Kidney epithelial cell (primary cell): Measurements from ENCODE around the gene SGCD. TPM values are rescaled to one million over a fixed set of nuclear protein-coding genes. Genes with fewer than 3 reads are reported as not detected.

Experiments
- DNase-seq: peaks from one replicate; pipeline ENCODE4 v3.0.0-alpha.2; 2010; ENCODE audit warnings: low read depth
- H3K27me3 ChIP-seq: 2 replicates; pipeline ENCODE4 v1.6.0; 2011; ENCODE audit warnings: low read length; ENCODE audit not compliant: control insufficient read depth, insufficient read depth
- H3K36me3 ChIP-seq: 2 replicates; pipeline ENCODE4 v1.5.1; 2011; ENCODE audit warnings: low read length; ENCODE audit not compliant: control insufficient read depth, insufficient read depth
- H3K4me3 ChIP-seq: 2 replicates; pipeline ENCODE4 v1.5.1; 2011; ENCODE audit warnings: low read depth, mild to moderate bottlenecking, control low read depth, low read length
- total RNA-seq: library from RNA; depleted of rRNA; stranded (reverse); fragments of >200 nt; gene quantifications from 2 replicates; pipeline ENCODE4 v1.2.3, GENCODE V29; 2015
- TF ChIP-seq, protein P1 (sequence below): IDR thresholded peaks from 2 replicates; pipeline ENCODE4 v1.5.1; 2011; ENCODE audit warnings: mild to moderate bottlenecking, moderate library complexity, low read length, control low read depth, inconsistent platforms; ENCODE audit not compliant: insufficient read depth, poor library complexity, severe bottlenecking

Gene SGCD
- total RNA-seq, 1 donor from 2014 or later, result 0.29 TPM

- Histone ChIP-seq H3K36me3 (no peaks in the 10 kb centered on the region), H3K27me3 (no peaks in the 10 kb centered on the region), H3K4me3 (no peak overlapping the region)
- DNase-seq, result no peak
- TF ChIP-seq, protein P1, sequence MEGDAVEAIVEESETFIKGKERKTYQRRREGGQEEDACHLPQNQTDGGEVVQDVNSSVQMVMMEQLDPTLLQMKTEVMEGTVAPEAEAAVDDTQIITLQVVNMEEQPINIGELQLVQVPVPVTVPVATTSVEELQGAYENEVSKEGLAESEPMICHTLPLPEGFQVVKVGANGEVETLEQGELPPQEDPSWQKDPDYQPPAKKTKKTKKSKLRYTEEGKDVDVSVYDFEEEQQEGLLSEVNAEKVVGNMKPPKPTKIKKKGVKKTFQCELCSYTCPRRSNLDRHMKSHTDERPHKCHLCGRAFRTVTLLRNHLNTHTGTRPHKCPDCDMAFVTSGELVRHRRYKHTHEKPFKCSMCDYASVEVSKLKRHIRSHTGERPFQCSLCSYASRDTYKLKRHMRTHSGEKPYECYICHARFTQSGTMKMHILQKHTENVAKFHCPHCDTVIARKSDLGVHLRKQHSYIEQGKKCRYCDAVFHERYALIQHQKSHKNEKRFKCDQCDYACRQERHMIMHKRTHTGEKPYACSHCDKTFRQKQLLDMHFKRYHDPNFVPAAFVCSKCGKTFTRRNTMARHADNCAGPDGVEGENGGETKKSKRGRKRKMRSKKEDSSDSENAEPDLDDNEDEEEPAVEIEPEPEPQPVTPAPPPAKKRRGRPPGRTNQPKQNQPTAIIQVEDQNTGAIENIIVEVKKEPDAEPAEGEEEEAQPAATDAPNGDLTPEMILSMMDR, result no peak
These were observed 34.6 kb downstream of the SGCD start for GRCh38 chr5:156361436-156362109.

DNA sequence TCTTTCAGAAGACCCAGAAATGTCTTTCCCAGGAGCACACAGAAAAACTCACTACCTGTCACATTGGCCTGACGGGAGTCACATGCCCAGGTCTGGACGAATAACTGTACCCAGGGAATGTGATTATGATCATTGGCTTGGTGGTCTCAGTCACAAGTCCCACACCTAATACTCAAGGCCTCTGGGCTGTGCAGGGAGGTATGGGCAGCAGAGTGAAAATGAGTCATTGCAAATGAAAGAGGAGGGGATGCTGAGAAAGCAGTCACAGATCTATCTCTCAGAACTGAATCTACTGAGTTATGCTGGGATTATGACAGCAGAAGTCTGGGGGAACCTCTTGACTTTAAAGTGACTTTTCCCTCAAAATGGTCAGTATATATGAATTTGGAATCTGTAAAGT is 36.9 kb downstream of the SGCD start:
- TF ChIP-seq, protein P1, result no peak
- Histone ChIP-seq H3K36me3 (no peaks in the 10 kb centered on the region), H3K4me3 (no peak overlapping the region), H3K27me3 (no peaks in the 10 kb centered on the region)
- no peak for DNase-seq

GRCh38 chr5:156366521-156366920 is 39.6 kb downstream of the SGCD start:
- H3K4me3 ChIP-seq, result no peak overlapping the region
- TF ChIP-seq, protein P1, result no peak

DNA sequence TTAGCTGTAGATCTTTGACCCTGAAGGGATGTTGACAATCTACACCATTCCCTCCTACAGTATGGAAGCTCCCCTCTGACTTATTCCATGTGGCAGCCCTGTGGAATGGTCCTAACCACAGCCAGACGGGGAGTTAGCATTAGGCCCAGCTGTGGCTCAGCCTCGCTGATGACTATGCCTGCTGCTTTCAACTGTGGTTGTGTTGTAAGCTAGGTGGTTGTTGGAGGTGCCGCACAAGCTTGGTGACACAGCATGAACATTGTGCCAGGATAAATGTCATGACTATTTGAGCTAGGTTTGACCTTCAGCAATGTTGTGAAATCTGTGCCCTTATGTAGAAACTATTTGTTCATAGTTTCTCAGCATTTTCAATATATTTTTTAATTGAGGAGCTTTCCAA is 40.6 kb downstream of the SGCD start:
- TF ChIP-seq, protein P1, result no peak
- no peak overlapping the region for H3K4me3 ChIP-seq
- H3K36me3 ChIP-seq, result no peaks in the 10 kb centered on the region
- H3K27me3 ChIP-seq, result no peaks in the 10 kb centered on the region
- DNase-seq, result peak; percentile 29

More at GRCh38 chr5:156366521-156366920, 39.6 kb downstream of the SGCD start:
- DNase-seq, result no peak
- Histone ChIP-seq H3K27me3 (no peaks in the 10 kb centered on the region), H3K36me3 (no peaks in the 10 kb centered on the region)

GRCh38 chr5:156375895-156376495 is 49.0 kb downstream of the SGCD start:
- Histone ChIP-seq H3K36me3 (no peaks in the 10 kb centered on the region), H3K4me3 (no peak overlapping the region), H3K27me3 (no peaks in the 10 kb centered on the region)
- TF ChIP-seq, protein P1, result no peak
- no peak for DNase-seq
